A549 (cell line): Measurements from ENCODE around the gene KCTD20.

Experiments
- BCL3 ChIP-seq: fragments of >200 bp; sonication (Bioruptor Twin); formaldehyde crosslinking; IDR thresholded peaks from 3 replicates; pipeline ENCODE4 v1.6.1; 2016
- CEBPB ChIP-seq, 2 experiments: fragments of >200 bp in 1 of 2; sonication (Bioruptor Twin) in 1 of 2; formaldehyde crosslinking in 1 of 2; IDR thresholded peaks; 2 replicates each; pipeline ENCODE4 v1.6.1; 2012 to 2016
- CTCF ChIP-seq: fragments of >200 bp; sonication (Bioruptor Twin); formaldehyde crosslinking; IDR thresholded peaks from 3 replicates; pipeline ENCODE4 v1.5.1; 2016
- HES2 ChIP-seq: fragments of >200 bp; sonication (Bioruptor Twin); formaldehyde crosslinking; IDR thresholded peaks from 2 replicates; pipeline ENCODE4 v1.6.1; 2016
- JUN ChIP-seq, 2 experiments: fragments of >200 bp; sonication (Bioruptor Twin); formaldehyde crosslinking; IDR thresholded peaks; 2 replicates in 1 of 2; 3 replicates in 1 of 2; pipeline ENCODE4 v1.6.1; 2016 to 2017
- KDM5A ChIP-seq: fragments of 200-600 bp; sonication (generic); IDR thresholded peaks from 2 replicates; pipeline ENCODE4 v1.6.1; 2016; ENCODE audit warnings: antibody characterized with exemption, mild to moderate bottlenecking
- MAFK ChIP-seq: fragments of 450-650 bp; IDR thresholded peaks from 2 replicates; pipeline ENCODE4 v1.6.1; 2014; ENCODE audit not compliant: partially characterized antibody
- MAX ChIP-seq: IDR thresholded peaks from 2 replicates; pipeline ENCODE4 v1.6.1; 2012
- POLR2A ChIP-seq: IDR thresholded peaks from 2 replicates; pipeline ENCODE4 v1.6.1; 2012; ENCODE audit warnings: mild to moderate bottlenecking, low read length
- POLR2AphosphoS2 ChIP-seq: conservative IDR thresholded peaks from 2 replicates; pipeline ENCODE4 v1.6.1; 2012; ENCODE audit warnings: low read length, improper control_type of control experiment, inconsistent platforms
- REST ChIP-seq: fragments of 200-600 bp; sonication (generic); IDR thresholded peaks from 2 replicates; pipeline ENCODE4 v1.6.1; 2016; ENCODE audit warnings: antibody characterized with exemption, mild to moderate bottlenecking, moderate library complexity
- USF2 ChIP-seq: fragments of 450-650 bp; IDR thresholded peaks from 2 replicates; pipeline ENCODE4 v1.6.1; 2014; ENCODE audit warnings: antibody characterized with exemption
- ZFP36 ChIP-seq: fragments of 450-650 bp; IDR thresholded peaks from 2 replicates; pipeline ENCODE4 v1.6.1; 2014; ENCODE audit warnings: borderline replicate concordance; ENCODE audit not compliant: partially characterized antibody

GRCh38 chr6:36493319-36493718, 50.5 kb downstream of the KCTD20 start:
- TF ChIP-seq REST (no peak), CTCF (no peak), POLR2A (no peak), KDM5A (no peak), USF2 (no peak), MAX (no peak), MAFK (no peak), ZFP36 (no peak), HES2 (no peak), BCL3 (no peak), CEBPB (IDR thresholded peaks at IDR 0.05) (no peak), JUN (IDR thresholded peaks at IDR 0.05) (no peak), POLR2AphosphoS2 (no peak)
